Urothelium cell line (cell line): ENCODE measurements around the gene SLC38A10.

Experiments used
- DNase-seq: peaks from one replicate; pipeline ENCODE4 v3.0.0; 2011; ENCODE audit warnings: low spot score, mixed read lengths
- FAIRE-seq: peaks from 2 replicates; lab custom pipeline; 2011; peaks lifted over from hg19 to GRCh38; lab: Jason Lieb, UNC

Gene SLC38A10

DNA sequence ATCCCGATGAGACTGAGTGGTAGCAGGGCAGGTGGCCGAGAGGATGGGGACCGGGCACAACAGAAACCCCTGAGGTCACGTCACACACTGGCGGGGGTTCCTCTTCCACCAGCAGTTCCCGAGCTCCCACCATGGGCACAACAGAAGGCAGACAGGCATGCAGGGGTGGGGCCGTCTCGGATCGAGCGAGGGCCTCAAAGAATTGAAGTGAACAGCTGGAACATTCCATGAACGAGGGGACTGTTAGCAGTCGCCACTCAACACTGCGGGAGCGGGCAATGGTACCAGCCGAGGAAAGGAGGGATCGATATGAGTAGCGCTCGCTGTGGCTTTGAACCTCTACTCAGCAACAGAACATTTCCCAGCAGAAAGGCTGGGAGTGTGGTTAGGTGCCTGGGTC lies 77.6 kb downstream of the SLC38A10 start:
- FAIRE-seq (no peak), DNase-seq (no peak)

- DNase-seq: no peak
- no peak for FAIRE-seq
These were observed 81.1 kb downstream of the SLC38A10 start for GRCh38 chr17:81213978-81214377.

- DNase-seq (no peak), FAIRE-seq (peak; percentile 59)
These were observed 82.7 kb downstream of the SLC38A10 start for GRCh38 chr17:81212365-81212764.

- FAIRE-seq: no peak
- DNase-seq: no peak
These were observed 84.2 kb downstream of the SLC38A10 start for GRCh38 chr17:81210868-81211267.

DNA sequence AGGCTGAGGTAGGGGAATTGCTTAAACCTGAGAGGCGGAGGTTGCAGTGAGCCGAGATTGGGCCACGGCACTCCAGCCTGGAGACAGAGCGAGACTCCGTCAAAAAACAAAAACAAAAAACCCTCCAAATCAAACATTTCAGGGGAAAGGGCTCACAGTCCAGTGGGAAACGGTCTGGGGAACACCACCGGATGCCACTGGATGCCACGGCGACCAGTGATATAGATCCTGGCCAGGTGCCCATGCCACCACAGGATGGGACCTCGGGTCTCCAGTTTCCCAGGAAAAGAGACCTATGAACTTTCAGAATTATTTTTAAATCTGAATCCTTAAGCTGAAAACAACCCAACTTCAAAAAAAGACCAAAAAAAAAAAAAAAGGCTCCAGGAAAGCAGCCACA lies 84.6 kb downstream of the SLC38A10 start:
- DNase-seq: no peak
- FAIRE-seq: no peak

DNA sequence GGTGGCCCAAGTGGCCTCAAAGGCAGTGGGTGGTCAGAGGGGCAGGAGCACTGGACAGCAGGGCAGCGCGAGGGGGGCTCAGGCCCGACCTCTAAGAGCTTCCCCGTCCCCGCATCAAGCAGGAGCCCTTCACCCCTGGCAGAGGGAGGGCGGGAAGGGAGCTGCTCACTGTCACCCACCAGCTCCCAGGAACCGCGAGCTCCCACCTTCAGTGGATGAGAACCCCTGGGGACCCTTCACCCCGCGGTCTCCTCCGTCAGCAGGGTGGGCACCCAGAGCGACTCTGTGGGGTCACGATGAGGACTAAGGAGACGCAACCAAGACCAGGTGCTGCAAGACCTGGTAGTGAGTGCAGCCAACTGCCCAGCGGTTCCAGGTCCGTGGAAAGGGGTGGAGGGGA lies 86.0 kb downstream of the SLC38A10 start:
- FAIRE-seq: no peak

DNA sequence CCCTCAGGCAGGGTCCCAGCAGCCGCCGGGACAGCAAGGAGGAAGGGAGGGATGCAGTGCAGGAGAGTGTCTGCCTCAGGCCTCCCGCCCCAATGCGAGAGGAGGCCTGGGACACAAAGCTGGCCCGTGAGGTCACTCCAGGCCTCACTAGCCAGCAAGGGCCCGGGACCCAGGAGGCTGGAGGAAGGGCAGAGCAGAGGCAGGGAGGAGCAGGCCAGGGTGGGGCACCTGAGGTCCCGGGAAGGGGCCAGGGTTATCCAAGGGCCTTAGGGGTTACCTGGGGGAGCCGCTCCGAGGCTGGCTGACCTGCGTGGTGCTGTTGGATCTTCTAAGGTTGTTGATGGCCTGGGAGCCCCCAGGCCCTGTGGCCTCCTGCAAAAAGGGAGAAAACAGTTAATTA lies 86.5 kb downstream of the SLC38A10 start:
- no peak for FAIRE-seq

More for the DNA sequence above, 86.0 kb downstream of the SLC38A10 start:
- DNase-seq: no peak

DNA sequence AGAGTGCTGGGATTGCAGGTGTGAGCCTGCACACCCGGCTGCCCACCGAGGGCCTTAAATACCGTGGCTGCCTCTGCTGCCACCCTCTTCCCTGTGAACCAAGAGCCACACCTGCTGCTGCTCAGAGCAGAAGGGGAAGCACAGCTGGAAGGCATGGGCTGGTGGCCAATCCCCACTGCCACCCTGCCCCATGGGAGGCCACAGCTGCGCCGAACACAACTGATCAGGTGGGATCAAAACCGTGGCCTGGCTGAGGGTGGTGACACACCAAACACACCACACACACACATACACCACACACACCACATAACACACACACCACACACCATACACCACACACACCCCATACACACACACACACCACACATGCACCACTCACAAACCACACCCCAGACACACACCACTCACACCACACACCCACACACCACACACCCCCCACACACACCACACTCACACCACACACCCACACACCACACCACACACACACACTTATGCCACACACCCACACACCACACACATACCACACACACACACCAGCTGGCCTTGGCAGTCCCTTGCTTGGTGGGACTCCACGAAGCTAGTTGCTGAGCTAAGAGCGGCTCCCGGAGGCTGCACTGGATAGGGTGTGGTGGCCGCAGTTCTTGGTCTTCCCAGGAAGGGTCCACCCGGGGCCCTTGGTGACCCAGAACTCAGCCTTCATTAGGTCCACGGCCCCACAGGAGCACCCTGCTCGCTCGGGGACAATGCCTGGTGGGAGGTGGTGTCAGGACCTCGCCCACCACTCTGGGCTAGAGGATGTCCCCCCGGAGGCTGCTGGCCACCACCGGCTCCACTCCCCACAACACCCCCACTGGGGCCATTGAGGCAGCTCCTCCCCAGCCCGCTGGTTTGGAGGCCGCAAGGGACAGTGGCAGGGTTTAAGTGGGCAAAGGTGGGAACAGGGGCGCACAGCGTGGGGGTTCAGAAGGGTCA lies 87.2 kb downstream of the SLC38A10 start:
- DNase-seq (no peak), FAIRE-seq (peak; percentile 100)

More for the DNA sequence above, 86.5 kb downstream of the SLC38A10 start:
- DNase-seq: no peak

DNA sequence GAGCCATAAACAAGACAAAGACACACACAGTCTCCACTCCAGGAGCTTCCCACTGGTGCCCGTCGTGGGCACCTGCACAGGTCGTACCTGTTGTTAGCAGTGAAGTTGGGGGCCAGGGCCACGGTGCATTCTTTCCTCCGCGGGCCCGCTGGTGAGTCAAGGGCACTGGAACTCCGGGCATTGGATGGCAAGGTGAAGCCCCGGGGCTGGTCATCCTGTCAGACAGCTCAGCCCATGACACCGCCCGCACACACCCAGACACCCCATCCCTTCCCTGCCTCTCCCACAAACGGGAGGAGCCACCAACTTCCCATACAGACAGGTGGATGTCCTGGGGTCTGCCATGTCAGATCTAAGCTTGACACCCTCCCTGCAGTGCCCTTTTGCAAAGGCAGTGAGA lies 88.5 kb downstream of the SLC38A10 start:
- DNase-seq (no peak), FAIRE-seq (no peak)

DNA sequence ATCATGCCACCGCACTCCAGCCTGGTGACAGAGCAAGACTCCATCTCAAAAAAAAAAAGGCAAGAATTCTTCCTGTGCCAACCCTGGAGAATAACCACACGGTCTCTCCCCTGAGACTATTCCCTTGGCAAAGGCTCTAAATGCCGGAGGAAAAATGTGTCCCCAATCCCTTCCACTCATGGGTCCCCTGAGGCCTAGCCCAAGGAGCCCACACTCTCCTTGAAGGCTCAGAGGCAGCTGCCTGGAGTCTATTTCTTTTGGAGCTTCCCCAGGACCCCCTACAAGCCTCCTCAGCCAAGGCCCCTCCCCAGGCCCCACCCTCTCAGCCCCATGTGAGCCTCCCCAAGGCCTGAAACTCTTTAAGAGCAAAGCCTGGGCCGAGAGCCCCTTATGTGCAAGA lies 88.9 kb downstream of the SLC38A10 start:
- FAIRE-seq (no peak), DNase-seq (no peak)

DNA sequence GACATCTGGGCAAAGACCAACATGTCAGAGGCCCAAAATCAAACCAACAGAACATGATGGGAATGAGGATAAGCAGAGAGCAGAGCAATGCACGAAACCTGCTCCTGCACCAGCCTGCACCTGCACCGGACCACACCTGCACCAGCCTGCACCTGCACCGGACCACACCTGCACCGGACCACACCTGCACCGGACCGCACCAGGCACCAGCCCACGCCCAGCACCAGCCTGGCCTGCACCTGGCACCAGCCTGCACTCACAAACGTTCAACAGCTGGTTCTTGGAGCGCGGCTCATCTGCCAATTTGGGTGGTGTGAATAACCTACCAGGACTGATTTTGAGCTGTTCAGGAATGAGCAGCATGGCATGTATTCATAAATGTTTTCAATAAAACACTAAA lies 90.5 kb downstream of the SLC38A10 start:
- FAIRE-seq (peak; percentile 32), DNase-seq (no peak)

DNA sequence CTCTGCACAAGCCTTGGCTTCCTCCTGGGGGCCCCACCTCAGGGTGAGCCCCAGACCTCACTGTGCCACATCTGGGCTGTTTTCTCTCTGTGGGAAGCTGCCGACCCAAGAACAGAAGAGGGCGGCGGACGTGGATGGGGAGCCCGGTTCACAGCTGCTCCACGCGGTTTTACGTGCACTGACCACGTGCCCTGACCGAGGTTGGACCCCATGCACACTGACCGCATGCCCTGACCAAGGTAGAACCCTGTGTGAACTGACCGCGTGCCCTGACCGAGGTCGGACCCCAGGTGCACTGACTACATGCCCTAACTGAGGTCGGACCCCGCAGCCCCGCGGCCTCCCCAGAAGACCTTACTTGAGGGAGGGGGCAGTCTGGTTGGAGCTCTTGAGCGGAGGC lies 92.0 kb downstream of the SLC38A10 start:
- FAIRE-seq: no peak
- no peak for DNase-seq

DNA sequence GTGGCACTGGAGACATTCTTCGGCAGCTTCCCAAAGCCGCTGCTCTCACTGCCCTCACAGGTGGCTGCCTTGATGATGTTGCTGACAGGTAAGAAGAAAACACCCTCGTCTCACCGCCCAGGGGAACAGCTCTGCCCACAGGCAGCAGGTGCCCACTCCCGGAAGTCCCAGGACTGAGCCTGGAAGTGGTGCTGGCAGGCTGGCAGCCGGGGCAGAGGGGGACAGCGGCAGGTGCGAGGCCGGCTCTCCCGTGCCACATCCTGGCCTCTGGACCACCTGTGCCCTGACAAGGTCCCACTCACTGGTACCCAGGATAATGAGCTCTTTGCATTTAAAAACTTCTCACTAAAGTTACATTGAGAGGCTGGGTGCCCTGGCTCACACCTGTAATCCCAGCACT lies 92.8 kb downstream of the SLC38A10 start:
- FAIRE-seq (no peak), DNase-seq (no peak)

- DNase-seq (peak; percentile 64), FAIRE-seq (peak; percentile 50)
These were observed 94.2 kb downstream of the SLC38A10 start for GRCh38 chr17:81200695-81201580.

DNA sequence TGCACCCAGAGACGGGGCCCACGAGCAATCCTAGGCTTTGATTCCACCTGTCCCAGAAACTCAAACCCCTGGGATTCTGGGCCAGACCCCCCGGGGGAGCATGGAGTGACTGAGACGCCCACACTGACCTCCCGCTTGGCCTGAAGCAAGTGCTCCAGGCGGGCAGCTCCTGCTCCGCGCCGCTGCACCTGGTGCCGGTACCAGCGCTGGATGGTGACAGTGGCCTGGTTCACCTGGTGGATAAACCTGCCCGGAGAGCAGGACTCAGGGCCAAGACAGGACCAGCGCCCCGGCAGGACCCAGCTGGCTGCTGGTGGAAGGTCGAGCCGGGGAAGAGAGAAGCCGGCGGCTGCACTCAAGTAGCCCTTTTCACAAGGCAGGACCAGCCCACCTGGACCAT lies 94.9 kb downstream of the SLC38A10 start:
- DNase-seq (no peak), FAIRE-seq (no peak)

- DNase-seq: no peak
- no peak for FAIRE-seq
These were observed 95.7 kb downstream of the SLC38A10 start for GRCh38 chr17:81199482-81199830.

GRCh38 chr17:81198826-81199481 lies 96.2 kb downstream of the SLC38A10 start:
- DNase-seq (no peak), FAIRE-seq (no peak)

DNA sequence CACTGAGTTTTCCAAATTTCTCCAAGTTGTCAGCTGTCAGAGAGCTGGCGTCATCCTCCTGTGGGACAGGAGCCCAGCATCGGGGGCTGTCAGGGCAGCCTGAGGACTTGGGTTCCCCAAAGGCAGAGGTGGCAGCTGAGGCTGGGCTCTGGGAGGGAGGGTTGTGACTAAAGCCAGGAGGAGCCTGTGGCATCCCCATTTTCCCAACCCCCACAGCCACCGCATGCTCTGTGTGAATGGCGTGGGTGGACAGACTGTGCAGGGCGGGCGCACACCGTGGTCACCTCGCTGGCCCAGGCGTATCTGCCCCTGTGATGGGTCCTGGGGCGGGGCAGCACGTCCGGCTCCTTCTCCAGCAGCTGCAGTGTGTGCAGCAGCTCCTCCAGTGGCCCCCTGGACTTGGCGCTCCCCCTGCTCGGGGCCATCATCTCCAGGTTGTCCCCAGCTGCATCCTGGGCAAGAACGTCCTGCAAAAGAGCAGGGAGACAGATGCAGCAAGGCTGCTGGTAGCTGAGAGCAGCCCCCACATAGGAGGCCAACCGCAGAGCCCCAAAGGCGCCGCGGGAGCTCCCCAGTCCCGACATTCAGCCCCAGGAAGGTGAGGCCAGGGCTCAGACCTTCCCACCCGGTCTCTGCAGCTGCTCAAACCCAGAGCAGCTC lies 97.1 kb downstream of the SLC38A10 start:
- DNase-seq (no peak), FAIRE-seq (no peak)

GRCh38 chr17:81197409-81197795 lies 97.7 kb downstream of the SLC38A10 start:
- no peak for FAIRE-seq
- no peak for DNase-seq

- DNase-seq (no peak), FAIRE-seq (no peak)
These were observed 98.3 kb downstream of the SLC38A10 start for GRCh38 chr17:81196505-81197408.
